Stomach (tissue), 4 donors: ENCODE results near the gene LAMTOR2.

Experiments used
- EP300 ChIP-seq: sonication (generic); formaldehyde crosslinking; IDR thresholded peaks from one replicate; pipeline ENCODE4 v1.6.1; 2017; ENCODE audit warnings: antibody characterized with exemption
- POLR2A ChIP-seq, 4 donors: fragments of 450-650 bp; IDR thresholded peaks; one replicate each; pipeline ENCODE4 v1.6.1; 2016; ENCODE audit warnings: antibody characterized with exemption in 4 of 4, control low read depth in 2 of 4, mild to moderate bottlenecking in 1 of 4, moderate library complexity in 1 of 4
- POLR2AphosphoS5 ChIP-seq, 3 donors: sonication (generic); formaldehyde crosslinking; IDR thresholded peaks; one replicate each; pipeline ENCODE4 v1.6.1; 2016; ENCODE audit warnings: antibody characterized with exemption in 3 of 3
- TF ChIP-seq, protein P1 (sequence below), 7 experiments: fragments of 450-650 bp in 4 of 7; fragments of 200-600 bp in 3 of 7; sonication (generic) in 3 of 7; IDR thresholded peaks; one replicate each; pipeline ENCODE4 v1.5.1; 2016 to 2019; ENCODE audit warnings: antibody characterized with exemption in 7 of 7, control low read depth in 2 of 7, mild to moderate bottlenecking in 1 of 7

DNA sequence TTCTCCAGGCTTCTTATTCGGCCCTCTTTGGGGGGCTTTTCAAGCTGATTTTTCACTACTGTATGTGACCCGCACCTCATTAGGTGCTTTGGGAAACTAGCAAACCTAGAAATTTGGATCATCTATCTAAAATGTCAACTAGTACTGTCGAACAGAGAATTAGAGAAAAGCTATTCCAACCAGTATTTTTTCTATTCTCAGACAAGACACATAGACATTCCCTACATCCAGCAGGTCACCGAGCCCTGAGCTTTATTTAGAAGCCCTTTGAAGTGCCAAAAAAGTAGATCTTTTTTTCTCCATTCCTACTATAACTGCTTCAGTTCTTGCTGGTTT lies 33.5 kb upstream of the LAMTOR2 start:
- TF ChIP-seq, protein P1, sequence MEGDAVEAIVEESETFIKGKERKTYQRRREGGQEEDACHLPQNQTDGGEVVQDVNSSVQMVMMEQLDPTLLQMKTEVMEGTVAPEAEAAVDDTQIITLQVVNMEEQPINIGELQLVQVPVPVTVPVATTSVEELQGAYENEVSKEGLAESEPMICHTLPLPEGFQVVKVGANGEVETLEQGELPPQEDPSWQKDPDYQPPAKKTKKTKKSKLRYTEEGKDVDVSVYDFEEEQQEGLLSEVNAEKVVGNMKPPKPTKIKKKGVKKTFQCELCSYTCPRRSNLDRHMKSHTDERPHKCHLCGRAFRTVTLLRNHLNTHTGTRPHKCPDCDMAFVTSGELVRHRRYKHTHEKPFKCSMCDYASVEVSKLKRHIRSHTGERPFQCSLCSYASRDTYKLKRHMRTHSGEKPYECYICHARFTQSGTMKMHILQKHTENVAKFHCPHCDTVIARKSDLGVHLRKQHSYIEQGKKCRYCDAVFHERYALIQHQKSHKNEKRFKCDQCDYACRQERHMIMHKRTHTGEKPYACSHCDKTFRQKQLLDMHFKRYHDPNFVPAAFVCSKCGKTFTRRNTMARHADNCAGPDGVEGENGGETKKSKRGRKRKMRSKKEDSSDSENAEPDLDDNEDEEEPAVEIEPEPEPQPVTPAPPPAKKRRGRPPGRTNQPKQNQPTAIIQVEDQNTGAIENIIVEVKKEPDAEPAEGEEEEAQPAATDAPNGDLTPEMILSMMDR (IDR thresholded peaks at IDR 0.05), result no peak
- TF ChIP-seq POLR2AphosphoS5 (IDR thresholded peaks at IDR 0.05), result no peak
- no peak for TF ChIP-seq POLR2A (IDR thresholded peaks at IDR 0.05)
- TF ChIP-seq EP300, result no peak
